Liver (tissue), 9 donors: ENCODE data around the gene CCDC7. TPM values are rescaled to one million over a fixed set of nuclear protein-coding genes. Genes with fewer than 3 reads are reported as not detected.

Experiments used
- DNase-seq: peaks from one replicate; pipeline ENCODE4 v3.0.0-alpha.2; 2017; ENCODE audit warnings: low spot score
- H3K27ac ChIP-seq, 2 donors: one replicate each; pipeline ENCODE4 v1.7.0; 2013; ENCODE audit warnings: inconsistent platforms in 2 of 2, low read length in 2 of 2, control low read depth in 1 of 2, low read depth in 1 of 2, mild to moderate bottlenecking in 1 of 2
- H3K27me3 ChIP-seq, 4 donors: one replicate each; pipeline versions ENCODE4 v1.6.1 to v1.7.0; 2013; ENCODE audit warnings: low read length in 3 of 4, inconsistent platforms in 1 of 4, mild to moderate bottlenecking in 1 of 4, moderate library complexity in 1 of 4; ENCODE audit not compliant: control insufficient read depth in 4 of 4, insufficient read depth in 4 of 4
- H3K36me3 ChIP-seq, 4 donors: one replicate each; pipeline versions ENCODE4 v1.6.1 to v1.7.0; 2013; ENCODE audit warnings: low read length in 3 of 4, mild to moderate bottlenecking in 3 of 4, low read depth in 1 of 4, moderate library complexity in 1 of 4; ENCODE audit not compliant: control insufficient read depth in 4 of 4, insufficient read depth in 3 of 4
- H3K4me1 ChIP-seq, 4 donors: one replicate each; pipeline versions ENCODE4 v1.6.1 to v1.7.0; 2013; ENCODE audit warnings: low read length in 3 of 4, mild to moderate bottlenecking in 3 of 4, moderate library complexity in 1 of 4; ENCODE audit not compliant: control insufficient read depth in 4 of 4, insufficient read depth in 4 of 4
- H3K4me3 ChIP-seq, 3 donors: one replicate each; pipeline versions ENCODE4 v1.6.1 to v1.7.0; 2013; ENCODE audit warnings: low read length in 3 of 3, control low read depth in 1 of 3, low read depth in 1 of 3, mild to moderate bottlenecking in 1 of 3
- H3K9ac ChIP-seq, 2 donors: one replicate each; pipeline ENCODE4 v1.7.0; 2013; ENCODE audit warnings: low read length in 2 of 2, mild to moderate bottlenecking in 2 of 2, moderate library complexity in 2 of 2, control low read depth in 1 of 2, low read depth in 1 of 2
- H3K9me3 ChIP-seq, 4 donors: one replicate each; pipeline versions ENCODE4 v1.6.1 to v1.7.0; 2013; ENCODE audit warnings: low read length in 3 of 4; ENCODE audit not compliant: control insufficient read depth in 4 of 4
- FOXA2 ChIP-seq: IDR thresholded peaks from 2 replicates; pipeline ENCODE4 v1.6.1; 2016; ENCODE audit warnings: antibody characterized with exemption
- GABPA ChIP-seq, 2 donors: IDR thresholded peaks in 1 of 2; conservative IDR thresholded peaks in 1 of 2; 2 replicates each; pipeline ENCODE4 v1.6.1; 2016; ENCODE audit warnings: antibody characterized with exemption in 2 of 2, mild to moderate bottlenecking in 1 of 2, moderate library complexity in 1 of 2
- JUND ChIP-seq, 2 donors: IDR thresholded peaks; 2 replicates each; pipeline ENCODE4 v1.6.1; 2016; ENCODE audit warnings: antibody characterized with exemption in 2 of 2
- SP1 ChIP-seq: IDR thresholded peaks from 2 replicates; pipeline ENCODE4 v1.6.1; 2018; ENCODE audit warnings: antibody characterized with exemption, mild to moderate bottlenecking
- YY1 ChIP-seq: IDR thresholded peaks from 2 replicates; pipeline ENCODE4 v1.6.1; 2016; ENCODE audit warnings: antibody characterized with exemption, mild to moderate bottlenecking
- WGBS: extraction: QIAGEN DNeasy Blood & Tissue Kit; methylation state at CpG from one replicate; pipeline ENCODE4 v1.1.7; 2013; 5-methylcytosine and 5-hydroxymethylcytosine counted together
- polyA plus RNA-seq, 2 donors: library from polyadenylated mRNA; stranded (reverse) in 1 of 2; unstranded in 1 of 2; fragments of 200-250 nt in 1 of 2; fragments of >200 nt in 1 of 2; fragmentation: Nextera tagmentation in 1 of 2; extraction: Ambion mirVana in 1 of 2; gene quantifications; one replicate each; pipeline versions ENCODE4 v1.2.1 to v1.2.3, GENCODE V29; 2013 to 2015
- total RNA-seq, 2 donors: library from RNA; depleted of rRNA; stranded (reverse); fragments of >200 nt; gene quantifications; one replicate each; pipeline ENCODE4 v1.2.3, GENCODE V29; 2014
- TF ChIP-seq, protein P1 (sequence below): IDR thresholded peaks from 2 replicates; pipeline ENCODE4 v1.6.1; 2016; ENCODE audit warnings: antibody characterized with exemption
- TF ChIP-seq, protein P2 (sequence below): IDR thresholded peaks from 2 replicates; pipeline ENCODE4 v1.6.1; 2016; ENCODE audit warnings: antibody characterized with exemption, mild to moderate bottlenecking
- TF ChIP-seq, protein P3 (sequence below): fragments of 150-350 bp; IDR thresholded peaks from 2 replicates; pipeline ENCODE4 v1.5.1; 2017; ENCODE audit warnings: improper control_type of control experiment, low read depth, low read length; ENCODE audit not compliant: missing input control
- donor health status: healthy.
- donor health status: healthy.
- donor health status: healthy.
- donor health status: healthy.
- donor health status: healthy.

CCDC7 gene
- total and polyA plus RNA-seq, 4 donors: 0.47 to 5.9 (median 3.2) TPM

DNA sequence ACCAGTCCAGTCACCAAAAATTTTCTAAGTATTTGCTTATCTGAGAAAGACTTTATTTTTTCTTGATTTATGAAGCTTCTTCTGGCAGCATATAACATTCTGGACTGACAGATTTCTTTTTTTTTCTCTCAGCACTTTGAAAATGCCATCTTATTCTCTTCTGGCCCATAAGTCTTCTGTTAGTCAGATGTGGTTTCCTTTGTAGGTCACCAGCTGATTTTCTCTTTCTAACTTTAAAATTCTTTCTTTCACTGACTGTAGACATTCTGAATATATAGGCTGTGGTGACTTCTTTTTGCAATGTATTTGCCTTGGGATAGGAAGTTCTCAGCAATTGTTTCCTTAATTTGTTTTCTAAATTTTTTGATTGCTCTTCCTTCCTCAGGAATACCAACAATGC, 172.5 kb downstream of the CCDC7 start:
- TF ChIP-seq JUND (IDR thresholded peaks at IDR 0.05) (no peak), YY1 (no peak)
- no peak overlapping the region for H3K27ac ChIP-seq
- H3K4me1 ChIP-seq: no peaks in the 10 kb centered on the region
- no peak overlapping the region for H3K9ac ChIP-seq
- no peak for DNase-seq
- H3K9me3 ChIP-seq: no peaks in the 10 kb centered on the region
- H3K4me3 ChIP-seq: no peak overlapping the region
- no peaks in the 10 kb centered on the region for H3K27me3 ChIP-seq
- H3K36me3 ChIP-seq: no peaks in the 10 kb centered on the region

- H3K27me3 ChIP-seq: no peaks in the 10 kb centered on the region
Observed at GRCh38 chr10:32621969-32622368, 176.0 kb downstream of the CCDC7 start.

GRCh38 chr10:32622409-32622808, 176.5 kb downstream of the CCDC7 start:
- Histone ChIP-seq H3K27me3 (no peaks in the 10 kb centered on the region), H3K36me3 (no peaks in the 10 kb centered on the region), H3K27ac (no peak overlapping the region), H3K4me1 (no peaks in the 10 kb centered on the region), H3K4me3 (no peak overlapping the region), H3K9ac (no peak overlapping the region), H3K9me3 (no peaks in the 10 kb centered on the region)
- TF ChIP-seq YY1 (no peak), GABPA (IDR thresholded peaks at IDR 0.05 in 1 of 2, conservative IDR thresholded peaks at IDR 0.05 in 1 of 2) (no peak), JUND (IDR thresholded peaks at IDR 0.05) (no peak), FOXA2 (no peak), SP1 (no peak)
- TF ChIP-seq, protein P1, sequence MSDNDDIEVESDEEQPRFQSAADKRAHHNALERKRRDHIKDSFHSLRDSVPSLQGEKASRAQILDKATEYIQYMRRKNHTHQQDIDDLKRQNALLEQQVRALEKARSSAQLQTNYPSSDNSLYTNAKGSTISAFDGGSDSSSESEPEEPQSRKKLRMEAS: no peak
- TF ChIP-seq, protein P2, sequence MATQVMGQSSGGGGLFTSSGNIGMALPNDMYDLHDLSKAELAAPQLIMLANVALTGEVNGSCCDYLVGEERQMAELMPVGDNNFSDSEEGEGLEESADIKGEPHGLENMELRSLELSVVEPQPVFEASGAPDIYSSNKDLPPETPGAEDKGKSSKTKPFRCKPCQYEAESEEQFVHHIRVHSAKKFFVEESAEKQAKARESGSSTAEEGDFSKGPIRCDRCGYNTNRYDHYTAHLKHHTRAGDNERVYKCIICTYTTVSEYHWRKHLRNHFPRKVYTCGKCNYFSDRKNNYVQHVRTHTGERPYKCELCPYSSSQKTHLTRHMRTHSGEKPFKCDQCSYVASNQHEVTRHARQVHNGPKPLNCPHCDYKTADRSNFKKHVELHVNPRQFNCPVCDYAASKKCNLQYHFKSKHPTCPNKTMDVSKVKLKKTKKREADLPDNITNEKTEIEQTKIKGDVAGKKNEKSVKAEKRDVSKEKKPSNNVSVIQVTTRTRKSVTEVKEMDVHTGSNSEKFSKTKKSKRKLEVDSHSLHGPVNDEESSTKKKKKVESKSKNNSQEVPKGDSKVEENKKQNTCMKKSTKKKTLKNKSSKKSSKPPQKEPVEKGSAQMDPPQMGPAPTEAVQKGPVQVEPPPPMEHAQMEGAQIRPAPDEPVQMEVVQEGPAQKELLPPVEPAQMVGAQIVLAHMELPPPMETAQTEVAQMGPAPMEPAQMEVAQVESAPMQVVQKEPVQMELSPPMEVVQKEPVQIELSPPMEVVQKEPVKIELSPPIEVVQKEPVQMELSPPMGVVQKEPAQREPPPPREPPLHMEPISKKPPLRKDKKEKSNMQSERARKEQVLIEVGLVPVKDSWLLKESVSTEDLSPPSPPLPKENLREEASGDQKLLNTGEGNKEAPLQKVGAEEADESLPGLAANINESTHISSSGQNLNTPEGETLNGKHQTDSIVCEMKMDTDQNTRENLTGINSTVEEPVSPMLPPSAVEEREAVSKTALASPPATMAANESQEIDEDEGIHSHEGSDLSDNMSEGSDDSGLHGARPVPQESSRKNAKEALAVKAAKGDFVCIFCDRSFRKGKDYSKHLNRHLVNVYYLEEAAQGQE: no peak
- TF ChIP-seq, protein P3, sequence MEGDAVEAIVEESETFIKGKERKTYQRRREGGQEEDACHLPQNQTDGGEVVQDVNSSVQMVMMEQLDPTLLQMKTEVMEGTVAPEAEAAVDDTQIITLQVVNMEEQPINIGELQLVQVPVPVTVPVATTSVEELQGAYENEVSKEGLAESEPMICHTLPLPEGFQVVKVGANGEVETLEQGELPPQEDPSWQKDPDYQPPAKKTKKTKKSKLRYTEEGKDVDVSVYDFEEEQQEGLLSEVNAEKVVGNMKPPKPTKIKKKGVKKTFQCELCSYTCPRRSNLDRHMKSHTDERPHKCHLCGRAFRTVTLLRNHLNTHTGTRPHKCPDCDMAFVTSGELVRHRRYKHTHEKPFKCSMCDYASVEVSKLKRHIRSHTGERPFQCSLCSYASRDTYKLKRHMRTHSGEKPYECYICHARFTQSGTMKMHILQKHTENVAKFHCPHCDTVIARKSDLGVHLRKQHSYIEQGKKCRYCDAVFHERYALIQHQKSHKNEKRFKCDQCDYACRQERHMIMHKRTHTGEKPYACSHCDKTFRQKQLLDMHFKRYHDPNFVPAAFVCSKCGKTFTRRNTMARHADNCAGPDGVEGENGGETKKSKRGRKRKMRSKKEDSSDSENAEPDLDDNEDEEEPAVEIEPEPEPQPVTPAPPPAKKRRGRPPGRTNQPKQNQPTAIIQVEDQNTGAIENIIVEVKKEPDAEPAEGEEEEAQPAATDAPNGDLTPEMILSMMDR: no peak
- no peak for DNase-seq
- 79% methylated on average over 2 of the region's 2 CpGs for WGBS

More at GRCh38 chr10:32621969-32622368, 176.0 kb downstream of the CCDC7 start:
- no peak for DNase-seq
- WGBS: 99% methylated on average over 1 of the region's 1 CpG
- H3K4me3 ChIP-seq: no peak overlapping the region
- H3K36me3 ChIP-seq: no peaks in the 10 kb centered on the region
- no peaks in the 10 kb centered on the region for H3K4me1 ChIP-seq
- H3K9me3 ChIP-seq: no peaks in the 10 kb centered on the region
- no peak overlapping the region for H3K9ac ChIP-seq
- no peak for TF ChIP-seq JUND (IDR thresholded peaks at IDR 0.05)
- TF ChIP-seq FOXA2: no peak
- no peak overlapping the region for H3K27ac ChIP-seq
